SKM-1 (cell line): ENCODE results near the gene SLC38A7.
"Not testable (repeated sequence)": the region's sequence is repeated elsewhere in the genome, so short reads cannot be mapped to it uniquely, and the experiment has no call there.

Source experiments
- DNase-seq: peaks from one replicate; lab custom pipeline; 2025; ENCODE audit not compliant: unreplicated experiment; lab: John Stamatoyannopoulos, UW

SLC38A7 gene

DNA sequence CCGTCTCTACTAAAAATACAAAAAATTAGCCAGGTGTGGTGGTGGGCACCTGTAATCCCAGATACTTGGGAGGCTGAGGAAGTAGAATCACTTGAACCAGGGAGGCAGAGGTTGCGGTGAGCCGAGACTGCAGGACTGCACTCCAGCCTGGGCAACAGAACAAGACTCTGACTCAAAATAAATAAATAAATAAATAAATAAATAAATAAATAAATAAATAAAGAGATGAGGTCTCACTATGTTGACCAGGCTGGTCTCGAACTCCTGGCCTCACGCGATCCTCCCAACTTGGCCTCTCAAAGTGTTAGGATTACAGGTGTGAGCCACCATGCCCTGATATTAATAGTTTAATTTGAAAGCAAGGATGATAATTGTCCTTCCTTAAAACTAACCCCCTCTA lies 47.5 kb downstream of the SLC38A7 start:
- not testable (repeated sequence) for DNase-seq

DNA sequence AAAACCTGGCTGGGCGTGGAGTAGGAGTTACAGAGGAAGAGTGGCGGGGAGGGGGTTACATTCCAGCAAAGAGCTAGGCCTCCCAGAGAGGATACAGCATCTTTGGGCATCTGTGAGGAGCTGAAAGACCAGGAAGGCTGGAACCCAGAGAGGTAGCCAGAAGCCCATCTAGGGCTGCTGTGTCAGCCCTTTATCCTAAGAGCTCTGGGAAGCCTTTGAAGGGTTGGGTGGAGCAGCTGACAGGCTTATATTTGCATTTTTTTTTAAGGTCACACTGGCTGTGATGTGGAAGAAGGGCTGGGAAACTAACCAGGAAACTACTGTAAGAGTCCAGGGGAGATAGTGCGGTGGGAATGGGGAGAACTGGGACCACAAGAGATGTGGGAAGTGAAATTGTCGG lies 48.1 kb downstream of the SLC38A7 start:
- no peak for DNase-seq

DNA sequence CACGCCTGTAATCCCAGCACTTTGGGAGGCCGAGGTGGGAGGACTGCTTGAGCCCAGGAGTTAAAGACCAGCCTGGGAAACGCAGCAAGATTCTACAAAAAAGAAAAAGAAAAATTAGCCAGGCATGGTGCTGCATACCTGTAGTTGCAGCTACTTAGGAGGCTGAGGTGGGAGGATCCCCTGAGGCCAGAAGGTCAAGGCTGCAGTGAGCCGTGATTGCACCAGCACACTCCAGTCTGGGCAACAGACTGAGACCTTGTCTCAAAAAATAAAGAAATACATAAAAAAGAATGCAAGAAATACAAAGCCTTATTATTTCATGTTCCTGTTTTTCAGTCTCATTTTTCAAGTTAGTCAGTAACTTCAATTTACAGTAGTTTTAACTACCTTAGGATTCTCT lies 49.1 kb downstream of the SLC38A7 start:
- no peak for DNase-seq

DNA sequence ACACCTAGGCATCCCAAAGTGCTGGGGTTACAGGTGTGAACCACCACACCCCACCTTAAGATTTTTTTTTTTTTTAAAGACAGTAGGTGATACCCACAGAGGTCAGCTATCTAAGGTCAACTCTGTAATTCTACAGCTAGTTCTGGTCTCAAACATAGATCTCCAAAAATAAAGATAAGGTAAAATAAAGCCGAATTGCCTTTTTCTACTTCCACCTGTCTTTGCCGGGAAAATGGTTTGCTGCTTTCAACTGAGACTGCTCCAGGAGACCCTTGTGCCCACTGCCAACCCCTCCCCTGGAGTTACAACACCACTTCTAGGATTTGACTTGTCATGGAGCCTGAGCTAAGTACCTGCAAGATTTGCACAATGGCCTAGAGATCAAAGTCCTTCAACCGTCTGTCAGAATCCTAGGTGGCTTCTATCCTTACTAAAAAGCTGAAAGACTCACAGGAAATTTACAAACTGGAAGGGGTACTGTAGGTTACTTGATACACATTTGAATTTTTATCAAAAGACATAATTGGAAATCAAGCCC lies 50.2 kb downstream of the SLC38A7 start:
- DNase-seq: no peak

DNA sequence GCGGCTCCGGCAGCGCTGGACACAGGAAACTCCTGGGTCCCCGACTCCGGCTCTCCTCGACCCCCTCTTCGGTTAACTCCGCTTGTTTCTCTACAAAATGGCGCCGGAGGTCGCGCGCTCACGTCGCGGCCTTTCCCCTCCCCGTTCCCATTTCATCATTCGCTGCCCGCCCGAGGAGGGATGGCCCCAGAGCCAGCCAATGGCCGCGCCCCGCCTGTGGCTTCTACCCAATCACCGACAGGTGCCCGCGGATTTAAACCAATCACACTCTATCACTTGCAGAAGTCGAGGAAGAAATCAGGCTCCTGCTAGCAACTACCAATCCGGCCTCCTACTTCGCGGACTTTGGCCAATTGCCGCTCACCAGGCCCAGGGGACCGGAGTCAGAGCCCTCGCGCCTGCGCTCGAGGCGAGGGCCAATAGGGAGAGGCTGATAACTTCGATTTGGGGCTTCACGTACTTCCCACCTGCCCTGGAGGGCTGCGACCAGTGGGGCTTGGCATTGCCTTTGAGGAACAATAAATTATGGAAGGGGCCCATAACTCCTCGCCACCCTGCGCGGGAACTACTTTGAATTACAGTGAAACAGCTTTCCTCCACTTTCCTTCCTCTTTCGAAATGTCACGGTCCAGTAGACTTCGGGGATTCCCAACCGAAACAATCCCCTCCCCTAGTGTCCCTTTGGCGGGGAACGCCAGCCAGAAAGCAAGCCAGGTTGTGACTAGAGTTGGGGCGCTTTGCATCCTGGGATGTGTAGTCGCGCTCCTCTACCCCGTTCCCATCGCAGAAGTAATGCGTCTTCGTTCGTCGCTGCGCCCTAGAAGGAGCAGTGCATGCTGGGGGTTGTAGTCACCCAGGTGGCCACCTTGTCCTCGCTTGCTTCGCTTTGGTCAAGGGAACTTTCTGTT lies 54.6 kb downstream of the SLC38A7 start, which contains the start of gene CNOT1:
Gene CNOT1 (minus strand): TSS at position 94 of the 908 bp plus-strand sequence. CDS start 30,489 bp downstream, outside the sequence.
- peak; percentile 98 for DNase-seq

- DNase-seq: no peak
Observed at GRCh38 chr16:58628845-58629732, 55.5 kb downstream of the SLC38A7 start.

DNA sequence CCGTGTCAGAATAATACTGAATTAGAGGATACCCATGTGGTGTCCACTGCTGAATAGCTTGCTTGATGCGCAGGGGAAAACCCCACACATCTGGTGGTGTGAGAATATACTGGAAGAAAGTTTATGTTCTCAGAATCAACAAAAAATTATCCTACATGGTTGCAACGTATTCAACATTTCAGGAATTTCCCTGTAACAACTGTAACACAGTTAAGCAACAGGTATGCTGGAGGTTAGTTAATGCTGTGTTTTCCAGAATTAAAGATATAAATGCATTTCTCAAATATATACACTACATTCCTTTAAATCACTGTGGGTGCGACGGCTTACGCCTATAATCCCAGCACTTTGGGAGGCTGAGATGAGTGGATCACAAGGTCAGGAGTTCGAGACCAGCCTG lies 60.4 kb downstream of the SLC38A7 start:
- DNase-seq: no peak

GRCh38 chr16:58620396-58620795 lies 64.2 kb downstream of the SLC38A7 start:
- DNase-seq: no peak

GRCh38 chr16:58615280-58615679 lies 69.3 kb downstream of the SLC38A7 start:
- no peak for DNase-seq
